GM12874 (cell line): ENCODE results near the gene ANKDD1A.

Source experiments
- CTCF ChIP-seq: IDR thresholded peaks from 2 replicates; pipeline ENCODE4 v1.5.1; 2011; ENCODE audit warnings: low read depth, mild to moderate bottlenecking, control low read depth, low read length, moderate library complexity; ENCODE audit not compliant: insufficient read depth

ANKDD1A gene

GRCh38 chr15:64979252-64979710 lies 67.6 kb downstream of the ANKDD1A start:
- no peak for TF ChIP-seq CTCF

- no peak for TF ChIP-seq CTCF
These were observed 70.2 kb downstream of the ANKDD1A start for GRCh38 chr15:64981812-64982431.

- TF ChIP-seq CTCF = no peak
These were observed 70.8 kb downstream of the ANKDD1A start for GRCh38 chr15:64982472-64982871.

- TF ChIP-seq CTCF = no peak
These were observed 73.8 kb downstream of the ANKDD1A start for GRCh38 chr15:64985366-64986033.

- TF ChIP-seq CTCF = no peak
These were observed 75.4 kb downstream of the ANKDD1A start for GRCh38 chr15:64987136-64987535.

GRCh38 chr15:64989416-64990167 lies 77.9 kb downstream of the ANKDD1A start, which contains the start of gene SPG21:
TSS of gene SPG21 (minus strand) at chr15:64989914. CDS start at chr15:64983569, 6,345 bp downstream.
- TF ChIP-seq CTCF = no peak

GRCh38 chr15:64990168-64990470 lies 78.4 kb downstream of the ANKDD1A start:
- TF ChIP-seq CTCF = no peak
